MCF 10A (cell line): Measurements from ENCODE around the gene SP5. TPM values are rescaled to one million over a fixed set of nuclear protein-coding genes. Genes with fewer than 3 reads are reported as not detected.

Source experiments
- BruUV-seq: library from RNA; stranded (reverse); fragments of 400-500 nt; replicated peaks from 2 replicates; lab custom pipeline; 2021; lab: Mats Ljungman, UMichigan
- CTCF ChIA-PET: fragments of 300-600 bp; sonication (Branson Sonifier 250); formaldehyde crosslinking; extraction: SDS; loops from one replicate; lab custom pipeline; 2021; ENCODE audit warnings: antibody characterized with exemption, inconsistent platforms; lab: Yijun Ruan, JAX
- POLR2A ChIA-PET: fragments of 300-600, 350-650 bp; sonication (Branson Sonifier 250); formaldehyde crosslinking; extraction: SDS; loops from one replicate; lab custom pipeline; 2020; ENCODE audit warnings: antibody characterized with exemption, inconsistent platforms; lab: Yijun Ruan, JAX
- DNase-seq: peaks from one replicate; pipeline ENCODE4 v3.0.0-alpha.2; 2018; ENCODE audit not compliant: unreplicated experiment
- H3K27ac Mint-ChIP-seq: one replicate; pipeline ENCODE4 v1.8.0; 2022; ENCODE audit warnings: mild to moderate bottlenecking, low read depth, mixed read lengths; ENCODE audit not compliant: unreplicated experiment
- H3K27me3 Mint-ChIP-seq: one replicate; pipeline ENCODE4 v1.8.0; 2022; ENCODE audit warnings: mixed read lengths; ENCODE audit not compliant: insufficient read depth, unreplicated experiment
- H3K36me3 Mint-ChIP-seq: one replicate; pipeline ENCODE4 v1.8.0; 2022; ENCODE audit warnings: mild to moderate bottlenecking, moderate library complexity, mixed read lengths; ENCODE audit not compliant: insufficient read depth, unreplicated experiment
- H3K4me1 Mint-ChIP-seq: one replicate; pipeline ENCODE4 v1.8.0; 2022; ENCODE audit warnings: mixed read lengths; ENCODE audit not compliant: insufficient read depth, unreplicated experiment
- H3K4me3 Mint-ChIP-seq: one replicate; pipeline ENCODE4 v1.8.0; 2022; ENCODE audit warnings: mild to moderate bottlenecking, moderate library complexity, mixed read lengths; ENCODE audit not compliant: unreplicated experiment
- H3K9me3 Mint-ChIP-seq: one replicate; pipeline ENCODE4 v1.8.0; 2022; ENCODE audit warnings: mixed read lengths; ENCODE audit not compliant: unreplicated experiment
- intact Hi-C: fragments of 100-400 bp; cut with micrococcal nuclease; formaldehyde crosslinking; loops from 2 replicates; pipeline ENCODE4 v1.14.1; 2022
- total RNA-seq: library from RNA; stranded (reverse); gene quantifications from 2 replicates; pipeline ENCODE4 v1.2.3, GENCODE V29; 2022
- TF ChIP-seq, protein P1 (sequence below): fragments of 200-600 bp; IDR thresholded peaks from one replicate; pipeline ENCODE4 v1.8.0; 2022; ENCODE audit warnings: antibody characterized with exemption, mild to moderate bottlenecking; ENCODE audit not compliant: unreplicated experiment

Gene SP5
- total RNA-seq, 1 experiment from 2014 or later = not detected

DNA sequence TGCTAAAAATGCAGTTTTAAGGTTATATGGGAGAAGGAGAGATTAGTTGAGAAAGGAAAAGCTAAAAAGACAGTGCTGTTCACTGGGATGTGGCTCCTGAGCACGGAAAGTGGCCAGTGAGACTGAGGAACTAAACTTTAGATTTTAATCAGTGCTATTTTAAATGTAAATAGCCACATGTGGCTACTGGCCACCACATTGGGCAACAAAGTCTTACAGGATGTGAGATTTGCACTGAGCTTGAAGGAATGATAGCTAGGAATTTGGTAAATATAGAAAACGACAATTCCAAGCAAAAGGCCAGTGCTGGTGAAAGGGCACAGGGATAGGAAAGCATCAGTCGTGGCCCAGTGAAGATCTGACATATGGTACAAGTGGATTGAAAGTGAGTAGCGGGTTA lies 14.1 kb upstream of the SP5 start:
- peaks cover 14% of the 10 kb centered on the region for H3K9me3 Mint-ChIP-seq
- H3K4me1 Mint-ChIP-seq = no peaks in the 10 kb centered on the region
- intact Hi-C loops = no loop called here
- POLR2A ChIA-PET = interaction anchor here (0.6 to 0.9 kb wide), 2 partner anchors 10 to 177 kb away, joined by 3 read pairs; no protein-coding TSS in a partner anchor
- CTCF ChIA-PET = interaction anchor here (0.5 to 1.2 kb wide), 6 partner anchors 11 to 134 kb away, joined by 3 to 6 read pairs (median 3); no protein-coding TSS in a partner anchor
- H3K27ac Mint-ChIP-seq = no peak overlapping the region
- H3K4me3 Mint-ChIP-seq = no peak overlapping the region
- DNase-seq = no peak
- no peaks in the 10 kb centered on the region for H3K36me3 Mint-ChIP-seq
- TF ChIP-seq, protein P1, sequence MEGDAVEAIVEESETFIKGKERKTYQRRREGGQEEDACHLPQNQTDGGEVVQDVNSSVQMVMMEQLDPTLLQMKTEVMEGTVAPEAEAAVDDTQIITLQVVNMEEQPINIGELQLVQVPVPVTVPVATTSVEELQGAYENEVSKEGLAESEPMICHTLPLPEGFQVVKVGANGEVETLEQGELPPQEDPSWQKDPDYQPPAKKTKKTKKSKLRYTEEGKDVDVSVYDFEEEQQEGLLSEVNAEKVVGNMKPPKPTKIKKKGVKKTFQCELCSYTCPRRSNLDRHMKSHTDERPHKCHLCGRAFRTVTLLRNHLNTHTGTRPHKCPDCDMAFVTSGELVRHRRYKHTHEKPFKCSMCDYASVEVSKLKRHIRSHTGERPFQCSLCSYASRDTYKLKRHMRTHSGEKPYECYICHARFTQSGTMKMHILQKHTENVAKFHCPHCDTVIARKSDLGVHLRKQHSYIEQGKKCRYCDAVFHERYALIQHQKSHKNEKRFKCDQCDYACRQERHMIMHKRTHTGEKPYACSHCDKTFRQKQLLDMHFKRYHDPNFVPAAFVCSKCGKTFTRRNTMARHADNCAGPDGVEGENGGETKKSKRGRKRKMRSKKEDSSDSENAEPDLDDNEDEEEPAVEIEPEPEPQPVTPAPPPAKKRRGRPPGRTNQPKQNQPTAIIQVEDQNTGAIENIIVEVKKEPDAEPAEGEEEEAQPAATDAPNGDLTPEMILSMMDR = no peak
- peaks cover 14% of the 10 kb centered on the region for H3K27me3 Mint-ChIP-seq
- no TSS peak for BruUV-seq

DNA sequence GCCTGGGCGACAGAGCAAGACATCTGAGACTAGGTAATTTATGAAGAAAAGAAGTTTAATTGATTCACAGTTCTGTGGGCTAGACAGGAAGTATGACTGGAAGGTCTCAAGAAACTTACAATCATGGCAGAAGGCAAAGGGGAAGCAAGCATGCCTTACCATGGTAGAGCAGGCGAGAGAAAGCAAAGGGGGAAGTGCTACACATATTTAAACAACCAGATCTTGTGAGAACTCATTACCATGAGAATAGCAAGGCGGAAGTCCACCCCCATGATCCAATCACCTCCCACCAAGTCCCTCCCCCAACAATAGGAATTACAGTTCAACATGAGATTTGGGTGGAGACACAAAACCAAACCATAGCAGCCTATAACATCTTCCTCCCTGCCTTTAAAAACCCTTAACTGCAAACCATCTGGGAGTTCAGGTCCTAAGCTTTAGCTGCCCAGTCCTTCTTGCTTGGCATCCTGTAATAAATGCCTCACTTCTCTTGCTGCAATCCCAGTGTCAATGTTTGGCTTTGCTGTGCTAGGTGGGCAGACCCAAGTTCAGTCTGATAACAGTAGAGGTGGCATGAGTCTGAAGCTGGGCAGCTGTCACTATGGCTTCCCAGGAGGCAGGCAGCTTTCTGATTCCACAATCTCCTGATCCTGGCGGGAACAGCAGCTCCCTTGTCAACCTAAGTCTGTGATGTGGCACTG lies 11.2 kb upstream of the SP5 start:
- Mint-ChIP-seq H3K36me3 (no peaks in the 10 kb centered on the region), H3K4me3 (no peak overlapping the region), H3K9me3 (peaks cover 14% of the 10 kb centered on the region), H3K27me3 (peaks cover 27% of the 10 kb centered on the region), H3K27ac (no peak overlapping the region), H3K4me1 (no peaks in the 10 kb centered on the region)
- DNase-seq = no peak
- ChIA-PET POLR2A (no interaction called here), CTCF (interaction anchor here (0.7 kb wide), 1 partner anchor 126 kb away, joined by 4 read pairs; no protein-coding TSS in a partner anchor)
- TF ChIP-seq, protein P1 = no peak
- BruUV-seq = no TSS peak
- intact Hi-C loops = no loop called here

DNA sequence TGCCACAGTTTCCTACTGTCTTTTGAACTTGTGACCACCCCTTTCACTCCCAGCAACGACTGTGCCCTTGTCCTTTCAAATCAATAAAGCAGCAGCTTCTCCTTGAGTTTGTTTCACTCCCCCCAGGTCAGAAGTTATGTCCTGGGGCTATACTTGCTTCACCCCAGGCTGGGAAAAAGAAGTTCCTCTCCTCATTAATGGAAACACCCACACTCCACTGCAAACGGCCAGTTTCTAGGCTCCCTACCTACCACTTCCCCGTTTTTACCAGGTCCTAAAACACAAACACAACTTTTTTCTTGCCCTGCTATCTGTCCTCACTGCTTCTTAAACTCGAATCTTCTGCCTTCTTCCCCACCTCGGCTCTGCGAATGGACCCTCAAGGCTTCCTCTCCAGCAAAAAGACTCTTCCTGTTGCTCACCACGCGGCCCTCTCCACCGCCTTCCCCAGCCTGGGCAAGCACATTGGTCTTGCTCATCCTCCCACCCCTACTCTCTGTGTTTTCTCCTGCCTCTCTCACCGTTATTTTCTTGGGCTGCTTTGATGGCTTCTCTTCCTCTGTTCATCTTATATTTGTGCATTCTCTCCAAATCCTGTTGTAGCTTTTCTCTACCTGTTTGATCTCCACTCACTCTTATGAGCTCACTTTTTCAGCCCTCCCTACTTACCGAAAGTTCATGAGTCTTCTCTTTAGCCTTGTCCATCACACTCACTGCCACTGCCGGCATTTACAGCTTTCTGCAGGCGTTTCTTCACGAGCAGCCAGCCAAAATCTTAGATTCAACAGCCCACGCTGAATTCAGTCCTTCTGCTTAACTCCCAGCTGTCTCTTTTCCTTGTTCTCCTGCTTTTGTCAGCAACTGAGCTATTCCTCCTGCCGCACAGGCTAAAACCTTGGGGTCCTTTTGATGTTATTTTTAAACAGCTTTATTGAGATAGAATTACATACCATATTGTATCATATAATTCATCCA lies 7.0 kb upstream of the SP5 start:
- DNase-seq = no peak
- CTCF ChIA-PET = interaction anchor here (0.9 kb wide), 1 partner anchor 246 kb away, joined by 3 read pairs; no protein-coding TSS in a partner anchor
- POLR2A ChIA-PET = no interaction called here
- no peaks in the 10 kb centered on the region for H3K4me1 Mint-ChIP-seq
- intact Hi-C loops = no loop called here
- no peak overlapping the region for H3K27ac Mint-ChIP-seq
- peaks cover 57% of the 10 kb centered on the region for H3K27me3 Mint-ChIP-seq
- no peaks in the 10 kb centered on the region for H3K36me3 Mint-ChIP-seq
- BruUV-seq = no TSS peak
- no peak overlapping the region for H3K4me3 Mint-ChIP-seq
- H3K9me3 Mint-ChIP-seq = peaks cover 6% of the 10 kb centered on the region
- TF ChIP-seq, protein P1 = no peak

DNA sequence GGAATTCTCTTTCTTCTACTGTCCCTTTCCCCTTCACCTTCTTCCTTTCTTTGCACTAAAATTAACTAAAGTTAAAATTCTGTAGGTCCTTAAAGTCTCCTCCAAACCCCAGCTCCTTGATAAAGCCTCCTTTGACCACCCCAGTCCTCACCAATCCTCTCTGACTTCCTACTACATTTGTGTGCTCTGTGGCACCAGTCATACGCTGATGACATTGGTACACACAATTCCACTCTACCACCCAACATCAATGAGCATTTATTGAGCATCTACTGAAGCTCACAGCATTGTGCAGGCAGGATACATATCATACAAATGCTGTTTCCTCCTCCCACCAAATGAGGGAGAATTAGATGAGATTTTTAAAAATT lies 4.5 kb upstream of the SP5 start:
- BruUV-seq = no TSS peak
- no peaks in the 10 kb centered on the region for H3K4me1 Mint-ChIP-seq

More for the DNA sequence above, 4.5 kb upstream of the SP5 start:
- no peak for DNase-seq
- no peak overlapping the region for H3K4me3 Mint-ChIP-seq
- H3K27me3 Mint-ChIP-seq = peaks cover 62% of the 10 kb centered on the region
- intact Hi-C loops = no loop called here
- POLR2A ChIA-PET = interaction anchor here (0.7 kb wide), 1 partner anchor 10 kb away, joined by 3 read pairs; no protein-coding TSS in a partner anchor
- H3K9me3 Mint-ChIP-seq = no peaks in the 10 kb centered on the region
- CTCF ChIA-PET = interaction anchor here (1.0 kb wide), 1 partner anchor 106 kb away, joined by 4 read pairs; the partner anchor contains the start of gene GAD1
- H3K36me3 Mint-ChIP-seq = no peaks in the 10 kb centered on the region
- TF ChIP-seq, protein P1 = no peak
- H3K27ac Mint-ChIP-seq = no peak overlapping the region
